ENCODE measurements around the gene XAB2.

XAB2 gene

DNA sequence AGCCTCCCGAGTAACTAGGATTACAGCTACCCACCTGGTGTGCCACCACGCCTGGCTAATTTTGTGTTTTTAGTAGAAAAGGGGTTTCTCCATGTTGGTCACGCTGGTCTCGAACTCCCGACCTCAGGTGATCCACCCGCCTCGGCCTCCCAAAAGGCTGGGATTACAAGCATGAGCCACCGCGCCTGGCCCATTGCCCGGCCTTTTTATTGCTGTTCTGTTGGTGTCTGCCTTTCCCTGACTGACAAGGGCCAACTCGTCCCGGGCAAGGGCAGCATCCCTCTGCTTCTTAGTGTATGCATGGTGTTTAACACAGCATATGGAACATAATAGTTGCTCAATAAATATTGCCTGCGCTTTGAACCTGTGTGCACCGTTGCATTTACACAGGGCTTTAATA, 33.3 kb upstream of the XAB2 start:
- Histone ChIP-seq H3K9me3 (ENCODE audit: insufficient read depth, low read length) (no peaks in the 10 kb centered on the region), H3K36me3 (ENCODE audit: low read length) (no peaks in the 10 kb centered on the region), H4K20me1 (ENCODE audit: low read depth, low read length) (no peaks in the 10 kb centered on the region), H3K79me2 (ENCODE audit: insufficient read depth, low read length) (no peaks in the 10 kb centered on the region), H3K9ac (ENCODE audit: low read length) (no peak overlapping the region), H3K27me3 (ENCODE audit: low read length) (no peaks in the 10 kb centered on the region), H3K27ac (ENCODE audit: low read depth, low read length) (no peak overlapping the region), H2AFZ (ENCODE audit: low read depth, low read length, severe bottlenecking) (no peak overlapping the region), H3K9me2 (replicated peaks; ENCODE audit: insufficient read depth, low read length) (no peaks in the 10 kb centered on the region), H3K4me2 (ENCODE audit: low read depth, low read length, poor library complexity, severe bottlenecking) (no peak overlapping the region), H3K4me3 (ENCODE audit: insufficient read depth, low read length, poor library complexity, severe bottlenecking) (no peak overlapping the region), H3F3A (ENCODE audit: insufficient read depth) (no peaks in the 10 kb centered on the region)
- TF ChIP-seq EZH2phosphoT487 (conservative IDR thresholded peaks at IDR 0.05; ENCODE audit: low read length): no peak
- TF ChIP-seq, protein P1, sequence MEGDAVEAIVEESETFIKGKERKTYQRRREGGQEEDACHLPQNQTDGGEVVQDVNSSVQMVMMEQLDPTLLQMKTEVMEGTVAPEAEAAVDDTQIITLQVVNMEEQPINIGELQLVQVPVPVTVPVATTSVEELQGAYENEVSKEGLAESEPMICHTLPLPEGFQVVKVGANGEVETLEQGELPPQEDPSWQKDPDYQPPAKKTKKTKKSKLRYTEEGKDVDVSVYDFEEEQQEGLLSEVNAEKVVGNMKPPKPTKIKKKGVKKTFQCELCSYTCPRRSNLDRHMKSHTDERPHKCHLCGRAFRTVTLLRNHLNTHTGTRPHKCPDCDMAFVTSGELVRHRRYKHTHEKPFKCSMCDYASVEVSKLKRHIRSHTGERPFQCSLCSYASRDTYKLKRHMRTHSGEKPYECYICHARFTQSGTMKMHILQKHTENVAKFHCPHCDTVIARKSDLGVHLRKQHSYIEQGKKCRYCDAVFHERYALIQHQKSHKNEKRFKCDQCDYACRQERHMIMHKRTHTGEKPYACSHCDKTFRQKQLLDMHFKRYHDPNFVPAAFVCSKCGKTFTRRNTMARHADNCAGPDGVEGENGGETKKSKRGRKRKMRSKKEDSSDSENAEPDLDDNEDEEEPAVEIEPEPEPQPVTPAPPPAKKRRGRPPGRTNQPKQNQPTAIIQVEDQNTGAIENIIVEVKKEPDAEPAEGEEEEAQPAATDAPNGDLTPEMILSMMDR (IDR thresholded peaks at IDR 0.05; ENCODE audit: insufficient read depth, low read length, poor library complexity, severe bottlenecking): no peak

DNA sequence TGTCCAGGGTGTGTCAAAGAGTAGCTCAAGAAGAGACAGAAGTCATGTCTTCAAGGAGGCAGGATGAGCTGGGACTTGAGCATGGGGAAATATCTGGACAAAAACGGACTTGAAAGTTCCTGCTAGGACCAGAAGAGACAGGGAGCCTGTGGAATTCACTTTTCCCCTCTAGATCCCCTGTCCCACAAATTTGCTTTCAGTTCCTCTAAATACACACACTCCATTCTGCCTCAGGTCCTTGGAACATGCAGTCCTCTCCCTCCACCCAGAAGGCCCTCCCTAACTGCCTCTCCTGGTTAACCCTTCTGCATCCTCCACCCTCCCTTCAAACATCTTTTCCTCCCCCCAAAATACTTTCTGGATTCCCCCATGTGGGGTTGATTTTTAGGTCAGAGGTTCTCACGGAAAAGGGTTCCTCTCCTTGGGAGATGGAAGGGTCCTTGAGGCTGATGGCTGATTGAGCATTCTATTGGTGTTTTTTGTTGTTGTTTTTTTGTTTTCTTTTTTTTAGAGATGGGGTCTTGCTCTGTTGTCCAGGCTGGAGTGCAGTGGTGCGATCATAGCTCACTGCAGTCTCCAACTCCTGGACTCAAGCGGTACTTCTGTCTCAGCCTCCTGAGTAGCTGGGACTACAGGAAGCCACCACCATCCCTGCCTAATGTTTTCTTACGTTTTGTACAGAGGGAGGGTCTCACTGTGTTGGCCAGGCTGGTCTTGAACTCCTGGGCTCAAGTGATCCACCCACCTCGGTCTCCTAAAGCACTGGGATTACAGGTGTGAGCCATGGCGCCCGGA, 32.6 kb upstream of the XAB2 start:
- no peaks in the 10 kb centered on the region for H3K9me2 ChIP-seq (replicated peaks; ENCODE audit: insufficient read depth, low read length)
- H3K9ac ChIP-seq (ENCODE audit: low read length): no peak overlapping the region
- no peaks in the 10 kb centered on the region for H3K79me2 ChIP-seq (ENCODE audit: insufficient read depth, low read length)
- no peaks in the 10 kb centered on the region for H3K9me3 ChIP-seq (ENCODE audit: insufficient read depth, low read length)
- no peaks in the 10 kb centered on the region for H3K27me3 ChIP-seq (ENCODE audit: low read length)
- H2AFZ ChIP-seq (ENCODE audit: low read depth, low read length, severe bottlenecking): no peak overlapping the region
- no peaks in the 10 kb centered on the region for H3F3A ChIP-seq (ENCODE audit: insufficient read depth)
- H3K36me3 ChIP-seq (ENCODE audit: low read length): no peaks in the 10 kb centered on the region
- H3K4me2 ChIP-seq (ENCODE audit: low read depth, low read length, poor library complexity, severe bottlenecking): no peak overlapping the region
- H4K20me1 ChIP-seq (ENCODE audit: low read depth, low read length): no peaks in the 10 kb centered on the region
- H3K4me3 ChIP-seq (ENCODE audit: insufficient read depth, low read length, poor library complexity, severe bottlenecking): no peak overlapping the region
- H3K27ac ChIP-seq (ENCODE audit: low read depth, low read length): no peak overlapping the region
- TF ChIP-seq, protein P1 (IDR thresholded peaks at IDR 0.05; ENCODE audit: insufficient read depth, low read length, poor library complexity, severe bottlenecking): no peak
- TF ChIP-seq EZH2phosphoT487 (conservative IDR thresholded peaks at IDR 0.05; ENCODE audit: low read length): no peak

DNA sequence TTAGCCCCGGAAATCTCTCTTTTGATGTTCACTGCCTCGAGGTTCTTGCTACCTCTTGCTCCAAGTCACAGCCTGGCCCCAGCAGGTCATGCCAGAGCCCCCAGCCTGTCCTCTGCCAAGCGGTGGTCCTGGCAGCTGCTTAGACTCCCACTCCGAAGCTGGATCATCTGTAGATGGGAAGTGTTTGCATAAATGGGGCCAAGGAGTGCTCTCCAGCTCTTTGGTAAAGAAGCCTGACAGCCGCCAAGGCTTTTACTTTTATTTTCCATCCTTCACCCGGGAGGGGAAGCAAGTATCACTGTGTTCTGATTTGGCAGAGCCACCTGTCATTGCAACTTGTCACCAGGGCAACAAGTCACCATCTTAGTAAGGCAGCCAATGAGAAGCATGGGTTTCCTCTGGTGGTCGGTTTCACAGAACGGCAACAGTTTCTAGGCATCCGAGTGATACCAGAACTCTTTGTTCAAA, 28.9 kb upstream of the XAB2 start:
- 0 out of 2 replicates have a peak overlapping the region, but pooled peaks have one; percentile 9 for H3K9ac ChIP-seq (ENCODE audit: low read length)
- H4K20me1 ChIP-seq (ENCODE audit: low read depth, low read length): no peaks in the 10 kb centered on the region
- no peaks in the 10 kb centered on the region for H3F3A ChIP-seq (ENCODE audit: insufficient read depth)
- no peaks in the 10 kb centered on the region for H3K9me2 ChIP-seq (replicated peaks; ENCODE audit: insufficient read depth, low read length)
- peak overlapping the region; percentile 7 for H2AFZ ChIP-seq (ENCODE audit: low read depth, low read length, severe bottlenecking)
- H3K27me3 ChIP-seq (ENCODE audit: low read length): no peaks in the 10 kb centered on the region
- H3K4me3 ChIP-seq (ENCODE audit: insufficient read depth, low read length, poor library complexity, severe bottlenecking): no peak overlapping the region
- no peaks in the 10 kb centered on the region for H3K9me3 ChIP-seq (ENCODE audit: insufficient read depth, low read length)
- no peak for TF ChIP-seq EZH2phosphoT487 (conservative IDR thresholded peaks at IDR 0.05; ENCODE audit: low read length)
- TF ChIP-seq, protein P1 (IDR thresholded peaks at IDR 0.05; ENCODE audit: insufficient read depth, low read length, poor library complexity, severe bottlenecking): no peak
- no peaks in the 10 kb centered on the region for H3K36me3 ChIP-seq (ENCODE audit: low read length)
- H3K79me2 ChIP-seq (ENCODE audit: insufficient read depth, low read length): no peaks in the 10 kb centered on the region
- H3K27ac ChIP-seq (ENCODE audit: low read depth, low read length): no peak overlapping the region
- peak overlapping the region; percentile 10 for H3K4me2 ChIP-seq (ENCODE audit: low read depth, low read length, poor library complexity, severe bottlenecking)
